C4-2B (cell line): ENCODE data around the gene CCL7.

Experiments used
- ZFX ChIP-seq: fragments of 450-650 bp; IDR thresholded peaks from 2 replicates; pipeline ENCODE4 v1.6.1; 2017
- TF ChIP-seq, protein P1 (sequence below): fragments of 450-650 bp; conservative IDR thresholded peaks from 2 replicates; pipeline ENCODE4 v1.5.1; 2017; ENCODE audit warnings: mild to moderate bottlenecking

DNA sequence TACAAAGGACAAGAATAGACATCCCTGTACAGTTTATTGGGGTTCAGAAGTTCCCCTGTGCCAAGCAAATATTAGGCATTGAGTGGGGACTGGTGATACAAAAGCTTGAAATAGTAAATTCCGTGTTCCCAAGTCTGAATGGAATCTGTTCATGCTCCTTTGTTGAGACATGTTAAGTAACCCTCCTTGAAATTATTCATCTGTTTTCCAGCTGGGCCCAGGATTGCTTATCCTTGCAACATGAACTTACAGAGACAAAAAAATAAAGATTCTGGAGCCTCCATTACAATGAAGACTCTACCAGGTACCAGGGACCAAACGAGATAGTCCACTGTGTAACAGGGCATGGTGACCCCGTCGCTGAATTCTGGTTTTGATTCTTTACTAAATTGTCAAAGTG is 43.1 kb downstream of the CCL7 start:
- TF ChIP-seq, protein P1, sequence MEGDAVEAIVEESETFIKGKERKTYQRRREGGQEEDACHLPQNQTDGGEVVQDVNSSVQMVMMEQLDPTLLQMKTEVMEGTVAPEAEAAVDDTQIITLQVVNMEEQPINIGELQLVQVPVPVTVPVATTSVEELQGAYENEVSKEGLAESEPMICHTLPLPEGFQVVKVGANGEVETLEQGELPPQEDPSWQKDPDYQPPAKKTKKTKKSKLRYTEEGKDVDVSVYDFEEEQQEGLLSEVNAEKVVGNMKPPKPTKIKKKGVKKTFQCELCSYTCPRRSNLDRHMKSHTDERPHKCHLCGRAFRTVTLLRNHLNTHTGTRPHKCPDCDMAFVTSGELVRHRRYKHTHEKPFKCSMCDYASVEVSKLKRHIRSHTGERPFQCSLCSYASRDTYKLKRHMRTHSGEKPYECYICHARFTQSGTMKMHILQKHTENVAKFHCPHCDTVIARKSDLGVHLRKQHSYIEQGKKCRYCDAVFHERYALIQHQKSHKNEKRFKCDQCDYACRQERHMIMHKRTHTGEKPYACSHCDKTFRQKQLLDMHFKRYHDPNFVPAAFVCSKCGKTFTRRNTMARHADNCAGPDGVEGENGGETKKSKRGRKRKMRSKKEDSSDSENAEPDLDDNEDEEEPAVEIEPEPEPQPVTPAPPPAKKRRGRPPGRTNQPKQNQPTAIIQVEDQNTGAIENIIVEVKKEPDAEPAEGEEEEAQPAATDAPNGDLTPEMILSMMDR = no peak
- TF ChIP-seq ZFX = no peak
